Activated CD4-positive, alpha-beta T cell treated with anti-CD3 and anti-CD28 coated beads, Interleukin-2, amount 50 U/mL, for 16 hours (primary cell): ENCODE results near the gene GALNT14.
A peak's percentile ranks its signal among the peaks of the same experiment; 100 is the strongest.

Experiments
- DNase-seq: peaks from one replicate; pipeline ENCODE4 v3.0.0-alpha.2; 2020

The GALNT14 gene

GRCh38 chr2:30968660-30969397, 169.4 kb downstream of the GALNT14 start:
- no peak for DNase-seq

- no peak for DNase-seq
These were observed 171.5 kb downstream of the GALNT14 start for GRCh38 chr2:30966786-30967185.

- DNase-seq: no peak
These were observed 173.2 kb downstream of the GALNT14 start for GRCh38 chr2:30965022-30965531.

- no peak for DNase-seq
These were observed 173.8 kb downstream of the GALNT14 start for GRCh38 chr2:30964334-30965005.

- DNase-seq: no peak
These were observed 175.1 kb downstream of the GALNT14 start for GRCh38 chr2:30963184-30963583.

GRCh38 chr2:30960213-30960612, 178.0 kb downstream of the GALNT14 start:
- DNase-seq: no peak

- no peak for DNase-seq
These were observed 178.6 kb downstream of the GALNT14 start for GRCh38 chr2:30959653-30960052.

- no peak for DNase-seq
These were observed 179.3 kb downstream of the GALNT14 start for GRCh38 chr2:30958918-30959265.

GRCh38 chr2:30958193-30958917, 179.9 kb downstream of the GALNT14 start:
- DNase-seq: no peak

- no peak for DNase-seq
These were observed 180.6 kb downstream of the GALNT14 start for GRCh38 chr2:30957591-30957990.

- no peak for DNase-seq
These were observed 181.2 kb downstream of the GALNT14 start for GRCh38 chr2:30956995-30957394.

- no peak for DNase-seq
These were observed 182.6 kb downstream of the GALNT14 start for GRCh38 chr2:30955516-30956132.

- no peak for DNase-seq
These were observed 187.9 kb downstream of the GALNT14 start for GRCh38 chr2:30950339-30950738.

- no peak for DNase-seq
These were observed 188.8 kb downstream of the GALNT14 start for GRCh38 chr2:30949435-30949834.

- DNase-seq: no peak
These were observed 189.4 kb downstream of the GALNT14 start for GRCh38 chr2:30948857-30949256.

GRCh38 chr2:30948130-30948529, 190.1 kb downstream of the GALNT14 start:
- DNase-seq: no peak

GRCh38 chr2:30947686-30948085, 190.6 kb downstream of the GALNT14 start:
- peak; percentile 5 for DNase-seq

GRCh38 chr2:30942419-30942818, 195.8 kb downstream of the GALNT14 start:
- no peak for DNase-seq

- DNase-seq: no peak
These were observed 197.4 kb downstream of the GALNT14 start for GRCh38 chr2:30940839-30941238.

GRCh38 chr2:30939364-30939763, 198.9 kb downstream of the GALNT14 start:
- no peak for DNase-seq

- no peak for DNase-seq
These were observed 200.0 kb downstream of the GALNT14 start for GRCh38 chr2:30938196-30938595.

GRCh38 chr2:30936977-30937376, 201.3 kb downstream of the GALNT14 start:
- no peak for DNase-seq

- DNase-seq: no peak
These were observed 202.4 kb downstream of the GALNT14 start for GRCh38 chr2:30935795-30936194.
